ENCODE measurements around the gene EIF3D.

EIF3D gene

DNA sequence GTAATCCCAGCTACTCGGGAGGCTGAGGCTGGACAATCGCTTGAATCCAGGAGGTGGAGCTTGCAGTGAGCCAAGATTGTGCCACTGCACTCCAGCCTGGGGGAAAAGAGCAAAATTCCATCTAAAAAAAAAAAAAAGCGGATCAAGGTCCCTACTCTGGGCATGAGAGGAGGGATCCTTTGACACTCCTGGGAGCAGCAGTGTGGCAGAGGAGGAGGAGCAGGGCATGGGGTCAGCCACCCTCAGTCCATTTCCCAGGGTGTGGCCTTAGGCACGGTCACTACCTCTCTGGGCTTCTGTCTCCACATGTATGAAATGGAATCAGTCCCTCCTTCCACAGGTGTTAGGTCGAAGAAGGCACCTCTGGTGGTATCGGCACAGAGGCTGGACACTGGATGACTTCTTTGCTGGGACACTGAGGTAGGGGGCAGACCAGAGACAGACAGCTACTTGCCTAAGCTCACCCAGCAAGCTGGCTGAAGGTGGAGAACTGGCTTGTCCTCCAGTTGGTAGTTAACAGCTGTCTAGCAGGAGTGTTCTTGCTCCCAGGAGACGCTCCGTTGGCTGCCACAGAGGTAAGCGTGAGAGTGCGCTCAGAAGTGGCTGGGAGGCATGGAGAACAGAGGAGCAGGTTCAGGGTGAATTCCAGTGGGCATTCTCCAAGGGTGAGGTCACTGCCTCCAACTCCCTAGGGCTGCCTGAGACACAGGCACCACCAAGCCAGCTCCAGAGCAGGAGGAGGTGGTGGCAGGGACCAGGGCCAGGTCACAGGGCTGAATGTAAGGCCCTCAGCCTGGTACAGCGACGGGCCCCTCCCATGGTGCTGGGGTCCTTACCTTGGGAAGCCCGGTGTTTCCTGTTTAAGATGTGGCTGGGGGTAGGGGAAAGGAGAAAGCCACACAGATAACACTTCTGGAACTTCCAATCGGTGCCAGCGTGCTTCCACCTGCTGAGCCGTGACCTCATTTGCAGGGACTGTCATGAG is 67.0 kb downstream of the EIF3D start:
- no peak for DNase-seq (ENCODE audit: low read depth)
- no peak overlapping the region for H3K4me3 ChIP-seq (ENCODE audit: low read depth, low read length)
- TF ChIP-seq, protein P1, sequence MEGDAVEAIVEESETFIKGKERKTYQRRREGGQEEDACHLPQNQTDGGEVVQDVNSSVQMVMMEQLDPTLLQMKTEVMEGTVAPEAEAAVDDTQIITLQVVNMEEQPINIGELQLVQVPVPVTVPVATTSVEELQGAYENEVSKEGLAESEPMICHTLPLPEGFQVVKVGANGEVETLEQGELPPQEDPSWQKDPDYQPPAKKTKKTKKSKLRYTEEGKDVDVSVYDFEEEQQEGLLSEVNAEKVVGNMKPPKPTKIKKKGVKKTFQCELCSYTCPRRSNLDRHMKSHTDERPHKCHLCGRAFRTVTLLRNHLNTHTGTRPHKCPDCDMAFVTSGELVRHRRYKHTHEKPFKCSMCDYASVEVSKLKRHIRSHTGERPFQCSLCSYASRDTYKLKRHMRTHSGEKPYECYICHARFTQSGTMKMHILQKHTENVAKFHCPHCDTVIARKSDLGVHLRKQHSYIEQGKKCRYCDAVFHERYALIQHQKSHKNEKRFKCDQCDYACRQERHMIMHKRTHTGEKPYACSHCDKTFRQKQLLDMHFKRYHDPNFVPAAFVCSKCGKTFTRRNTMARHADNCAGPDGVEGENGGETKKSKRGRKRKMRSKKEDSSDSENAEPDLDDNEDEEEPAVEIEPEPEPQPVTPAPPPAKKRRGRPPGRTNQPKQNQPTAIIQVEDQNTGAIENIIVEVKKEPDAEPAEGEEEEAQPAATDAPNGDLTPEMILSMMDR (IDR thresholded peaks at IDR 0.05; ENCODE audit: control insufficient read depth, extremely low read depth, insufficient read depth) = no peak

All from LNCaP clone FGC (cell line).